PC-9 (cell line): Measurements from ENCODE around the gene CEP126.

Source experiments
- CTCF ChIP-seq: fragments of 200-600 bp; sonication (generic); conservative IDR thresholded peaks from 2 replicates; pipeline ENCODE4 v1.6.1; 2017; ENCODE audit warnings: mixed run types, antibody characterized with exemption, mild to moderate bottlenecking, moderate library complexity
- EZH2 ChIP-seq: fragments of 200-600 bp; sonication (generic); IDR thresholded peaks from 2 replicates; pipeline ENCODE4 v1.8.0; 2017; ENCODE audit warnings: antibody characterized with exemption, low read depth

- TF ChIP-seq EZH2 = no peak
- no peak for TF ChIP-seq CTCF
Measured at GRCh38 chr11:101929294-101929915, 14.6 kb downstream of the CEP126 start.
